Adrenal gland (tissue), 5 donors: ENCODE measurements around the gene DAPL1.

Experiments used
- CTCF ChIP-seq, 6 experiments: fragments of 450-650 bp in 4 of 6; fragments of 200-600 bp in 2 of 6; sonication (generic) in 1 of 6; IDR thresholded peaks; 1 replicate in 5 of 6; 2 replicates in 1 of 6; pipeline versions ENCODE4 v1.5.1 to v1.8.0; 2016 to 2021; ENCODE audit warnings: antibody characterized with exemption in 6 of 6, mild to moderate bottlenecking in 2 of 6, moderate library complexity in 1 of 6
- POLR2A ChIP-seq, 2 donors: fragments of 450-650 bp; IDR thresholded peaks; one replicate each; pipeline ENCODE4 v1.6.1; 2017; ENCODE audit warnings: antibody characterized with exemption in 2 of 2, mild to moderate bottlenecking in 2 of 2, moderate library complexity in 1 of 2
- donor health status: DM: no; HTN: no; CAD: no.

GRCh38 chr2:158762336-158762735 is 32.8 kb upstream of the DAPL1 start:
- TF ChIP-seq CTCF (IDR thresholded peaks at IDR 0.05) (no peak), POLR2A (IDR thresholded peaks at IDR 0.05) (no peak)
